Activated T-helper 1 cell treated with anti-CD3 and anti-CD28 coated beads, Interleukin-12 subunit alpha, Interleukin-12 subunit beta, Interleukin-2, Interleukin-4 antibody, amounts not matched to agents 30 ng/mL and 10 ng/mL and 1 ng/mL, durations not matched to agents 14 hours and 24 hours and 36 hours (primary cell): ENCODE measurements around the gene TAOK1. TPM values are rescaled to one million over a fixed set of nuclear protein-coding genes. Genes with fewer than 3 reads are reported as not detected.

Experiments
- DNase-seq: peaks from one replicate; pipeline ENCODE4 v3.0.0; 2021; ENCODE audit warnings: low spot score
- H3K27ac Mint-ChIP-seq: one replicate; pipeline ENCODE4 v1.8.0; 2021; ENCODE audit warnings: mild to moderate bottlenecking, mixed read lengths
- H3K27me3 Mint-ChIP-seq: one replicate; pipeline ENCODE4 v1.8.0; 2022; ENCODE audit warnings: mild to moderate bottlenecking, moderate library complexity, mixed read lengths; ENCODE audit not compliant: insufficient read depth
- H3K36me3 Mint-ChIP-seq: one replicate; pipeline ENCODE4 v1.8.0; 2021; ENCODE audit warnings: low read depth, mixed read lengths
- H3K4me1 Mint-ChIP-seq: one replicate; pipeline ENCODE4 v1.8.0; 2021; ENCODE audit warnings: low read depth, mixed read lengths
- H3K4me3 Mint-ChIP-seq: one replicate; pipeline ENCODE4 v1.8.0; 2021; ENCODE audit warnings: mild to moderate bottlenecking, moderate library complexity, mixed read lengths
- H3K9me3 Mint-ChIP-seq: one replicate; pipeline ENCODE4 v1.8.0; 2021; ENCODE audit warnings: mixed read lengths
- intact Hi-C: fragments of 100-400 bp; cut with micrococcal nuclease; formaldehyde crosslinking; loops from one replicate; pipeline ENCODE4 v1.15.1; 2024
- total RNA-seq: library from RNA; stranded (reverse); gene quantifications from 2 replicates; pipeline ENCODE4 v1.2.3, GENCODE V29; 2022

TAOK1 gene
- total RNA-seq, 1 donor from 2014 or later = 46.9 TPM

DNA sequence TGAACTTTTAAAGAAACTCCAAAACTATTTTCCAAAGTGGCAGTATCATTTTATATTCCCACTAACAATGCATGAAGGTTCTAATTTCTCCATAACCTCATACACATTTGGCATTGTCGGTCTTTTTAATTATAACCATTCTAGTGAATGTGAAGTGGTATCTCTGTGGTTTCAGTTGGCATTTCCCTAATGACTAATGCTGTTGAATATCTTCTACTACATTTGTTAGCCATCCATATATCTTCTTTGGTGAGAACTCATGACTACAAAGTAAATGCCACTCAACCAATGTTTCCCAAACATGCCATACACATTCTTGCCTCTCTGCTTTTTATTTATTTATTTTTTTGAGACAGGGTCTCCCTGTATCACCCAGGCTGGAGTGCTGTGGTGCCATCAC, 31.7 kb upstream of the TAOK1 start:
- intact Hi-C loops = no loop called here
- no peak for DNase-seq
- Mint-ChIP-seq H3K36me3 (no peaks in the 10 kb centered on the region), H3K9me3 (no peaks in the 10 kb centered on the region), H3K4me1 (peaks cover 5% of the 10 kb centered on the region), H3K27ac (no peak overlapping the region), H3K27me3 (peaks cover 5% of the 10 kb centered on the region), H3K4me3 (no peak overlapping the region)

GRCh38 chr17:29359777-29360176, 30.4 kb upstream of the TAOK1 start:
- no peak for DNase-seq
- Mint-ChIP-seq H3K4me1 (peaks cover 5% of the 10 kb centered on the region), H3K36me3 (no peaks in the 10 kb centered on the region), H3K27ac (no peak overlapping the region), H3K9me3 (no peaks in the 10 kb centered on the region), H3K4me3 (no peak overlapping the region), H3K27me3 (peaks cover 4% of the 10 kb centered on the region)
- intact Hi-C loops = no loop called here

- Mint-ChIP-seq H3K4me3 (no peak overlapping the region), H3K9me3 (no peaks in the 10 kb centered on the region), H3K27me3 (no peaks in the 10 kb centered on the region), H3K27ac (no peak overlapping the region), H3K4me1 (no peaks in the 10 kb centered on the region), H3K36me3 (no peaks in the 10 kb centered on the region)
- DNase-seq = no peak
- intact Hi-C loops = no loop called here
These were observed 26.4 kb upstream of the TAOK1 start for GRCh38 chr17:29363716-29364115.

DNA sequence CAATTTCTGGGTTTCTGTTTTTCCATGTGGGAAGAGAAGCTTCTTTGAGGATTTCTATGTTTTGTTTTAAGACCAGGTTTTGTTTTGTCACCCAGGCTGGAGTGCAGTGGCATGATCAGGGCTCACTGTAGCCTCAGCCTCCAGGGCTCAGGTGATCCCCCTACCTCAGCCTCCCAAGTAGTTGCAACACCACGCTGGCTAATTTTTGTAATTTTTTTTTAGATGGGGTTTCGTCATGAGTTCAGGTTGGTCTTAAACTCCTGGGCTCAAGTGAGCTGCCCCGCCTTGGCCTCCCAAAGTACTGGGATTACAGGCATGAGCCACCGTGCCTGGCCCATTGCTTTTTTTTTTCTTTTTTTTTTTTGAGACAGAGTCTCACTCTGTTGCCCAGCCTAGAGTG, 25.5 kb upstream of the TAOK1 start:
- no peak overlapping the region for H3K27ac Mint-ChIP-seq
- no peaks in the 10 kb centered on the region for H3K9me3 Mint-ChIP-seq
- no peak overlapping the region for H3K4me3 Mint-ChIP-seq
- no peaks in the 10 kb centered on the region for H3K4me1 Mint-ChIP-seq
- DNase-seq = no peak
- no peaks in the 10 kb centered on the region for H3K27me3 Mint-ChIP-seq
- no peaks in the 10 kb centered on the region for H3K36me3 Mint-ChIP-seq
- intact Hi-C loops = no loop called here

GRCh38 chr17:29368161-29368560, 22.0 kb upstream of the TAOK1 start:
- H3K4me1 Mint-ChIP-seq = no peaks in the 10 kb centered on the region
- no peak overlapping the region for H3K4me3 Mint-ChIP-seq
- intact Hi-C loops = no loop called here
- DNase-seq = no peak
- H3K27ac Mint-ChIP-seq = no peak overlapping the region
- H3K27me3 Mint-ChIP-seq = peaks cover 4% of the 10 kb centered on the region
- no peaks in the 10 kb centered on the region for H3K9me3 Mint-ChIP-seq
- H3K36me3 Mint-ChIP-seq = no peaks in the 10 kb centered on the region

GRCh38 chr17:29368926-29369325, 21.2 kb upstream of the TAOK1 start:
- Mint-ChIP-seq H3K4me3 (no peak overlapping the region), H3K36me3 (no peaks in the 10 kb centered on the region), H3K27me3 (peaks cover 4% of the 10 kb centered on the region), H3K4me1 (no peaks in the 10 kb centered on the region), H3K9me3 (no peaks in the 10 kb centered on the region), H3K27ac (no peak overlapping the region)
- no peak for DNase-seq
- intact Hi-C loops = no loop called here

DNA sequence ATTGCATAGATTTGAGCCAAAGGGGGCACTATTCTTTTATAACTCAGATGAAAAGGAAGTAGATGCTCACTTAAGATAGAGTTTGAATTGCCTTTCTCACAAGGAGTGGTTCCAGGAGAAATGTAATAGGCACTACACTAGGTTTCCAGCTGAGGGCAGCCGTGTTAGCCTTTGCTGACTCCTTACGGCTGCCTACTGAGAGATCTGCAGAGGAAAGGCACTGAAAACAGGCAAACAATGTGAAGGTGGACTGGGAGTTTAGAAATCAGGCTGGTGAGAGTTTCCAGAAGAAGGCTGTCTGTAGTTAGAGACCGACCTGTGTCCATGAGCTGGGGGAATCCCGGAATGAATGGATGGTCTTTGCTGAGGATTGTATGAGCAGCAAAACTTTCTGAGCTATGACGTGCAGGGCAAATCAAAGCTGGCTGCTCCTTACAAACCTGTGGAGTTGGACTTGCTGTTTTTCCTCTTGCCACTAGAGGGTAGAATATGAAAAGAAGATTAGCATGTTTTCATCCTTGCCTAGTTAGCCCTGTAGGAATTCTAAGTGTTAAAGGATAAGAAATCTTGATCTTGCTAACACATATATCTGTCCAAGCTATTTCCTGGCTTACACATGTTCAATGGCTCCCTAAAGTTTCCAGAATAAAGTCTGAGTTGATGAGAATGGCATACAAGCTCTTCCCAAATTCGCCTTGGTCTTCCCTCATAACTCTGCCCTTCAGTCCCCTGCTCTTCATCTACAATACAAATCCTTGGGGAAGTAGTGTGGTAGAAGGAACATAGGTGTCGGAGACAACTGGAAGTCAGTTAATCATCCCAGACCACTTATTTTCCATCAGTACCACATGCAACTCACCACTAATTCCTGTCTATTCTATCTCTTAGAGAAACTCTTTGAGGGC, 20.1 kb upstream of the TAOK1 start:
- H3K4me3 Mint-ChIP-seq = no peak overlapping the region
- H3K9me3 Mint-ChIP-seq = no peaks in the 10 kb centered on the region
- H3K4me1 Mint-ChIP-seq = no peaks in the 10 kb centered on the region
- intact Hi-C loops = loop anchor here (1.0 kb wide), 2 partner anchors 167 to 196 kb away; no protein-coding TSS in a partner anchor
- peaks cover 5% of the 10 kb centered on the region for H3K27me3 Mint-ChIP-seq
- no peaks in the 10 kb centered on the region for H3K36me3 Mint-ChIP-seq
- no peak overlapping the region for H3K27ac Mint-ChIP-seq
- DNase-seq = peak; percentile 30

DNA sequence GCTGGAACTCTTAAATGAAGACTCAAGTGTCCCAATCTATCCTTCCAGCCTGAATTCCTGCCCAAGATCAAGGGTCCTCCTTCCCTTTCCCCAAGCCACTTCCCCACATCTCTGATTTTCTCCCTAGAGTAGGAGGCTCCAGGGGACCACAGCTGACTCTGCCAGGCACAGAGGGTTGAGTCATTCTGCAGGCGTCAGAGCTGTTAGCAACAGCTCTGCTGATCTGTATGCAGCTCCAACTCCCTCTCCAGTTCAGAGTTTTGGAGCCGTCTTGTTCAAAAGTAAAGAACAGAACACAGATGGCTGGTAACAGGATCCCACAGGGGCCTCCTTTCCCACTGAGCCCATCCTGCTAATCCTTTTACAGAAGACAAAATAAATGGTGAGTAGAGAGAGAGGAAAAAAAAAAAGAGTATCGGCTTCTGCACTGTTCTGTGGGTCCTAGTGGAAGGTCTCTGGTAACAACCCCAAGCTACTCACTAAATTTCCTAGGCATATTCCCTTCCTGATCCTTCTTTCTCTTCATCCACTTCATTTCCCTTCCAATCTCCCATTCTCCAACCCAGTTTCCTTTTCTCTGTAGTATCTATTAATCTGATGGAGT, 13.4 kb upstream of the TAOK1 start:
- H3K27ac Mint-ChIP-seq = no peak overlapping the region
- H3K36me3 Mint-ChIP-seq = no peaks in the 10 kb centered on the region
- no peak for DNase-seq
- intact Hi-C loops = no loop called here
- no peaks in the 10 kb centered on the region for H3K4me1 Mint-ChIP-seq
- no peak overlapping the region for H3K4me3 Mint-ChIP-seq
- H3K9me3 Mint-ChIP-seq = no peaks in the 10 kb centered on the region
- peaks cover 10% of the 10 kb centered on the region for H3K27me3 Mint-ChIP-seq

- Mint-ChIP-seq H3K27ac (no peak overlapping the region), H3K36me3 (no peaks in the 10 kb centered on the region), H3K4me1 (no peaks in the 10 kb centered on the region), H3K4me3 (no peak overlapping the region), H3K9me3 (no peaks in the 10 kb centered on the region), H3K27me3 (peaks cover 10% of the 10 kb centered on the region)
- intact Hi-C loops = no loop called here
- DNase-seq = no peak
These were observed 11.7 kb upstream of the TAOK1 start for GRCh38 chr17:29378500-29378899.

DNA sequence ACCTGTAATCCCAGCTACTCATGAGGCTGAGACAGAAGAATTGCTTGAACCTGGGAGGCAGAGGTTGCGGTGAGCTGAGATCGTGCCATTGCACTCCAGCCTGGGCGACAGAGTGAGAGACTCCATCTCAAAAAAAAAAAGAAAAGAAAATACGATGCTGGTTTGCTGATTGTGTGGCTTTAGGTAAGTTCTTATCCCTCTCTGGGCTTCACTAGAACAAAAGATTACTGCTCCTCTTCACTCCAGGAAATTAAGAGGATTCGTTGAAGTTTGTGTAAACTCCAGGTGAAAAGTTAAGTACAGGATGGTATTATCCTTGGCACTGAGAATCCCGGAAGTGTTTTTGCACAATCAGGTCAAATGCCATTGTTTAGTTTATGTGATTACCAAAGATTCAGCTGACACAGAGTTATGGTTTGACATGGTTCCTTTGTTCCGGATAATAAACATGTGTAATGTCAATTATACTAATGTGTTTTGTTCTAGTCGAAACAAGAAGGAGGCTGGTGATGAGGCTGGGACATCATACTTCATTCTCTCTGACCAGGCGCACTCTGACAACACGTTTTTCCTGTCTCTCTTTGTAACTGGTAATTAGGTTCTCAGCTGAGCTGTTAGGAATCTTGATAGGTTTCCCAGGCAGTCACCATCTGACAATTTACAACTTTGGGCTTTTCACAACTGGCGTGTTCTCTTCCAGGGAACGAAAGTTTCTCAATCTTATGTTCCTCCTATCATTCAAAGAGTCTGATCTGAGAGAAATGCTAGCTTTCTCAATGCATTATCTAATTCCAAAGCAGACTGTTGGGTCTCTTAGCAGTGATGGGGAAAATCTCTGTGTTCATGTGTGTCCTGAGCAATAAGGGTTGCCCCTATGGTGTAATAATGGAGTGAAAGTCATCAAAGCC, 10.8 kb upstream of the TAOK1 start:
- Mint-ChIP-seq H3K36me3 (no peaks in the 10 kb centered on the region), H3K27ac (no peak overlapping the region), H3K4me1 (no peaks in the 10 kb centered on the region), H3K4me3 (no peak overlapping the region), H3K27me3 (peaks cover 10% of the 10 kb centered on the region), H3K9me3 (no peaks in the 10 kb centered on the region)
- DNase-seq = no peak
- intact Hi-C loops = no loop called here

- Mint-ChIP-seq H3K4me3 (no peak overlapping the region), H3K9me3 (no peaks in the 10 kb centered on the region), H3K4me1 (no peaks in the 10 kb centered on the region), H3K36me3 (no peaks in the 10 kb centered on the region), H3K27me3 (no peaks in the 10 kb centered on the region), H3K27ac (no peak overlapping the region)
- intact Hi-C loops = no loop called here
- no peak for DNase-seq
These were observed 6.5 kb upstream of the TAOK1 start for GRCh38 chr17:29383686-29384085.

DNA sequence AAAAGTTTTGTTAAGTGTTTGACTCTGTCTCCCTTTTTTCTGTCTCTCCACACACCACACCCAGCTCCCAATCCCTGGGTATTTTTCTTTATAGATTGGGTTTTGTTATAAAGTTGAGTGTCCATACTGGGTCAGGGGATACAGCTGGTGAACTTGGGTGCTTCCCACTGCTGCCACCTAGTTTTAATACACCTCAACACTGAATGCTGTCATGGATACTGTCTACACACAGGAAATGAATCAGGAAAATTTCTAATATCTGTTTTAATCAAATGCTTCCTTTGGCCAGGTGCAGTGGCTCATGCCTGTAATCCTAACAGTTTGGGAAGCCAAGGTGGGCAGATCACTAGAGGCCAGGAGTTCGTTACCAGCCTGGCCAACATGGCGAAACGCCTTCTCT, 5.3 kb upstream of the TAOK1 start:
- intact Hi-C loops = no loop called here
- H3K9me3 Mint-ChIP-seq = no peaks in the 10 kb centered on the region
- peaks cover 6% of the 10 kb centered on the region for H3K4me1 Mint-ChIP-seq
- no peak overlapping the region for H3K4me3 Mint-ChIP-seq
- DNase-seq = no peak
- H3K27ac Mint-ChIP-seq = no peak overlapping the region
- no peaks in the 10 kb centered on the region for H3K27me3 Mint-ChIP-seq
- peaks cover 3% of the 10 kb centered on the region for H3K36me3 Mint-ChIP-seq

- H3K4me3 Mint-ChIP-seq = no peak overlapping the region
These were observed 3.4 kb upstream of the TAOK1 start for GRCh38 chr17:29386760-29387159.

More at GRCh38 chr17:29386760-29387159, 3.4 kb upstream of the TAOK1 start:
- no peak for DNase-seq
- Mint-ChIP-seq H3K4me1 (peaks cover 16% of the 10 kb centered on the region), H3K27ac (no peak overlapping the region), H3K27me3 (no peaks in the 10 kb centered on the region), H3K9me3 (no peaks in the 10 kb centered on the region), H3K36me3 (peaks cover 7% of the 10 kb centered on the region)
- intact Hi-C loops = no loop called here
